Nephron (organoid): Measurements from ENCODE around the gene ARRB1.

Experiments
- H3K27ac Mint-ChIP-seq, 3 experiments: 2 replicates each; pipeline ENCODE4 v1.8.0; 2020; ENCODE audit warnings: mixed read lengths in 3 of 3, mild to moderate bottlenecking in 2 of 3, moderate library complexity in 1 of 3
- H3K27me3 Mint-ChIP-seq: 2 replicates; pipeline ENCODE4 v1.8.0; 2021; ENCODE audit warnings: low read depth, mild to moderate bottlenecking, moderate library complexity, mixed read lengths
- H3K36me3 Mint-ChIP-seq: 2 replicates; pipeline ENCODE4 v1.8.0; 2020; ENCODE audit warnings: low read depth, mixed read lengths
- H3K4me1 Mint-ChIP-seq: 2 replicates; pipeline ENCODE4 v1.8.0; 2020; ENCODE audit warnings: mixed read lengths
- H3K4me3 Mint-ChIP-seq, 3 experiments: 2 replicates each; pipeline ENCODE4 v1.8.0; 2020; ENCODE audit warnings: mild to moderate bottlenecking in 3 of 3, mixed read lengths in 3 of 3, moderate library complexity in 2 of 3
- H3K9me3 Mint-ChIP-seq: 2 replicates; pipeline ENCODE4 v1.8.0; 2020; ENCODE audit warnings: mixed read lengths
- CTCF ChIP-seq, 3 experiments: fragments of 200-600 bp; sonication (generic); IDR thresholded peaks; one replicate each; pipeline ENCODE4 v1.5.0; 2021; ENCODE audit warnings: antibody characterized with exemption in 3 of 3; ENCODE audit not compliant: unreplicated experiment in 3 of 3

Gene ARRB1

GRCh38 chr11:75317446-75318122 is 33.9 kb downstream of the ARRB1 start:
- H3K36me3 Mint-ChIP-seq, result no peaks in the 10 kb centered on the region
- H3K4me1 Mint-ChIP-seq, result peaks cover 46% of the 10 kb centered on the region
- no peaks in the 10 kb centered on the region for H3K9me3 Mint-ChIP-seq
- peak overlapping the region; percentile 51 to 58 (median 56) for H3K27ac Mint-ChIP-seq
- TF ChIP-seq CTCF (IDR thresholded peaks at IDR 0.05; ENCODE audit: unreplicated experiment in 3 of 3), result no peak
- H3K4me3 Mint-ChIP-seq, result no peak overlapping the region
- peaks cover 7% of the 10 kb centered on the region for H3K27me3 Mint-ChIP-seq

GRCh38 chr11:75315439-75315805 is 36.0 kb downstream of the ARRB1 start:
- Mint-ChIP-seq H3K9me3 (no peaks in the 10 kb centered on the region), H3K36me3 (no peaks in the 10 kb centered on the region), H3K27me3 (peaks cover 4% of the 10 kb centered on the region), H3K27ac (peak overlapping the region; percentile 17 to 91 (median 72)), H3K4me3 (no peak overlapping the region), H3K4me1 (peaks cover 52% of the 10 kb centered on the region)
- TF ChIP-seq CTCF (IDR thresholded peaks at IDR 0.05; ENCODE audit: unreplicated experiment in 3 of 3), result no peak

GRCh38 chr11:75314771-75315438 is 36.6 kb downstream of the ARRB1 start:
- H3K27ac Mint-ChIP-seq, result peak overlapping the region; percentile 17 to 91 (median 72)
- peaks cover 4% of the 10 kb centered on the region for H3K27me3 Mint-ChIP-seq
- no peak overlapping the region for H3K4me3 Mint-ChIP-seq
- no peak for TF ChIP-seq CTCF (IDR thresholded peaks at IDR 0.05; ENCODE audit: unreplicated experiment in 3 of 3)
- H3K36me3 Mint-ChIP-seq, result no peaks in the 10 kb centered on the region
- H3K9me3 Mint-ChIP-seq, result no peaks in the 10 kb centered on the region
- H3K4me1 Mint-ChIP-seq, result peaks cover 47% of the 10 kb centered on the region

GRCh38 chr11:75313513-75314272 is 37.8 kb downstream of the ARRB1 start:
- Mint-ChIP-seq H3K36me3 (no peaks in the 10 kb centered on the region), H3K9me3 (no peaks in the 10 kb centered on the region), H3K4me1 (peaks cover 35% of the 10 kb centered on the region), H3K27ac (peak overlapping the region; percentile 86 to 93 (median 89)), H3K27me3 (peaks cover 4% of the 10 kb centered on the region), H3K4me3 (no peak overlapping the region)
- no peak for TF ChIP-seq CTCF (IDR thresholded peaks at IDR 0.05; ENCODE audit: unreplicated experiment in 3 of 3)

GRCh38 chr11:75312346-75312745 is 39.1 kb downstream of the ARRB1 start:
- Mint-ChIP-seq H3K4me1 (peaks cover 32% of the 10 kb centered on the region), H3K27me3 (peaks cover 2% of the 10 kb centered on the region)

More at GRCh38 chr11:75312346-75312745, 39.1 kb downstream of the ARRB1 start:
- H3K9me3 Mint-ChIP-seq, result no peaks in the 10 kb centered on the region
- no peak for TF ChIP-seq CTCF (IDR thresholded peaks at IDR 0.05; ENCODE audit: unreplicated experiment in 3 of 3)
- no peaks in the 10 kb centered on the region for H3K36me3 Mint-ChIP-seq
- peak overlapping the region; percentile 92 to 93 (median 93) for H3K27ac Mint-ChIP-seq
- H3K4me3 Mint-ChIP-seq, result peak overlapping the region in 2 of 3 experiments; percentile 25 to 26
